HepG2 (cell line): ENCODE measurements around the gene SEC63. TPM values are rescaled to one million over a fixed set of nuclear protein-coding genes. Genes with fewer than 3 reads are reported as not detected.

Source experiments
- ARID4A ChIP-seq: sonication (generic); formaldehyde crosslinking; IDR thresholded peaks from 2 replicates; pipeline ENCODE4 v1.5.0; 2020; ENCODE audit warnings: mild to moderate bottlenecking, missing genetic modification reagents, borderline replicate concordance
- DPF2 ChIP-seq: sonication (generic); formaldehyde crosslinking; IDR thresholded peaks from 2 replicates; pipeline ENCODE4 v1.4.0; 2020; ENCODE audit warnings: mild to moderate bottlenecking, low read depth, missing genetic modification reagents, borderline replicate concordance
- EED ChIP-seq: sonication (generic); formaldehyde crosslinking; IDR thresholded peaks from 2 replicates; pipeline ENCODE4 v1.5.0; 2020; ENCODE audit warnings: mild to moderate bottlenecking, missing genetic modification reagents
- ELK4 ChIP-seq: sonication (generic); formaldehyde crosslinking; IDR thresholded peaks from 2 replicates; pipeline ENCODE4 v1.9.0; 2021; ENCODE audit warnings: missing genetic modification reagents, borderline replicate concordance
- HNF4G ChIP-seq, 2 experiments: sonication (generic) in 1 of 2; formaldehyde crosslinking in 1 of 2; IDR thresholded peaks; 2 replicates each; pipeline versions ENCODE4 v1.4.0 to v1.6.1; 2011 to 2020; ENCODE audit warnings: borderline replicate concordance in 2 of 2, low read depth in 2 of 2, mild to moderate bottlenecking in 2 of 2, low read length in 1 of 2, missing genetic modification reagents in 1 of 2, moderate library complexity in 1 of 2
- HOXD1 ChIP-seq: sonication (generic); formaldehyde crosslinking; IDR thresholded peaks from 2 replicates; pipeline ENCODE4 v1.5.0; 2020; ENCODE audit warnings: missing genetic modification reagents
- MLLT10 ChIP-seq: sonication (generic); formaldehyde crosslinking; IDR thresholded peaks from 2 replicates; pipeline ENCODE4 v1.4.0; 2020; ENCODE audit warnings: missing genetic modification reagents
- PLSCR1 ChIP-seq: sonication (generic); formaldehyde crosslinking; IDR thresholded peaks from 2 replicates; pipeline ENCODE4 v1.5.0; 2020; ENCODE audit warnings: missing genetic modification reagents, mild to moderate bottlenecking, borderline replicate concordance
- RFX1 ChIP-seq: fragments of 450-650 bp; IDR thresholded peaks from 2 replicates; pipeline ENCODE4 v1.6.1; 2017
- SMARCE1 ChIP-seq: fragments of 450-650 bp; IDR thresholded peaks from 2 replicates; pipeline ENCODE4 v1.6.1; 2017; ENCODE audit warnings: borderline replicate concordance
- SNRNP70 ChIP-seq: fragments of 200-400 bp; formaldehyde crosslinking; IDR thresholded peaks from 2 replicates; pipeline ENCODE4 v1.6.1; 2017; ENCODE audit warnings: mild to moderate bottlenecking, low read depth, low read length, moderate library complexity
- ZFP36L1 ChIP-seq: sonication (generic); formaldehyde crosslinking; IDR thresholded peaks from 2 replicates; pipeline ENCODE4 v1.8.0; 2022; ENCODE audit warnings: mild to moderate bottlenecking, missing genetic modification reagents, moderate library complexity
- ZNF18 ChIP-seq: sonication (generic); formaldehyde crosslinking; IDR thresholded peaks from 2 replicates; pipeline ENCODE4 v1.8.0; 2022; ENCODE audit warnings: mild to moderate bottlenecking, missing genetic modification reagents; ENCODE audit not compliant: insufficient replicate concordance
- ZNF275 ChIP-seq: sonication (generic); formaldehyde crosslinking; IDR thresholded peaks from 2 replicates; pipeline ENCODE4 v1.8.0; 2022; ENCODE audit warnings: missing genetic modification reagents, mild to moderate bottlenecking, inconsistent platforms, borderline replicate concordance
- ZNF281 ChIP-seq: sonication (generic); formaldehyde crosslinking; IDR thresholded peaks from 2 replicates; pipeline ENCODE4 v1.4.0; 2020; ENCODE audit warnings: missing genetic modification reagents, borderline replicate concordance
- ZNF605 ChIP-seq: sonication (generic); formaldehyde crosslinking; IDR thresholded peaks from 2 replicates; pipeline ENCODE4 v1.8.0; 2022; ENCODE audit warnings: mild to moderate bottlenecking, missing genetic modification reagents
- polyA plus RNA-seq, 8 experiments: library from polyadenylated mRNA; depleted of rRNA in 3 of 8; stranded (reverse) in 7 of 8; unstranded in 1 of 8; fragments of >200 nt; fragmentation: Illumina TruSeq in 4 of 8; extraction: Trizol in 4 of 8; gene quantifications; 2 replicates each; pipeline versions ENCODE4 v1.2.1 to v1.2.3, GENCODE V29; 2011 to 2016; ENCODE audit warnings: low read depth in 4 of 8, missing spikeins in 1 of 8, mixed read lengths in 1 of 8; ENCODE audit not compliant: insufficient read depth in 1 of 8
- total RNA-seq, 5 experiments: library from RNA; depleted of rRNA; stranded (reverse); fragments of >200 nt; fragmentation: Illumina TruSeq; extraction: Trizol; gene quantifications; 2 replicates each; pipeline ENCODE4 v1.2.3, GENCODE V29; 2016; ENCODE audit warnings: low read depth in 1 of 5

Gene SEC63
- total and polyA plus RNA-seq, 2 of the 13 experiments (the other 11 are each of a cell fraction or from before 2014, with no cell fraction given) = 20.2 to 45.9 TPM

GRCh38 chr6:108001696-108002231, 43.8 kb upstream of the SEC63 start (continued):
- TF ChIP-seq PLSCR1 (CRISPR knock-in tag) (no peak), ZNF605 (CRISPR knock-in tag) (no peak), ZFP36L1 (CRISPR knock-in tag) (no peak), EED (CRISPR knock-in tag) (no peak), RFX1 (no peak), HNF4G (IDR thresholded peaks at IDR 0.05; ENCODE audit: borderline replicate concordance, low read depth, low read length) (peak; percentile 40; the same call in 1 of the 2 replicates), HNF4G (CRISPR knock-in tag; IDR thresholded peaks at IDR 0.05; ENCODE audit: borderline replicate concordance, low read depth) (no peak), SMARCE1 (no peak), ZNF281 (CRISPR knock-in tag) (no peak), HOXD1 (no peak), ARID4A (CRISPR knock-in tag) (no peak; the same call in 1 of the 2 replicates), DPF2 (peak; percentile 64), ZNF18 (CRISPR knock-in tag) (no peak), MLLT10 (no peak), ZNF275 (CRISPR knock-in tag) (no peak), ELK4 (CRISPR knock-in tag) (no peak), SNRNP70 (no peak)
